Smooth muscle cell (in vitro differentiated cells): Measurements from ENCODE around the gene C6orf132. TPM values are rescaled to one million over a fixed set of nuclear protein-coding genes. Genes with fewer than 3 reads are reported as not detected.

ENCODE experiments used
- DNase-seq: peaks from one replicate; lab custom pipeline; 2025; ENCODE audit not compliant: unreplicated experiment; lab: John Stamatoyannopoulos, UW
- H2AFZ ChIP-seq: fragments of 200-600 bp; sonication (generic); 2 replicates; pipeline ENCODE4 v1.6.0; 2016; ENCODE audit warnings: antibody characterized with exemption, low read depth, mild to moderate bottlenecking
- H3F3A ChIP-seq: fragments of 200-600 bp; sonication (generic); 2 replicates; pipeline ENCODE4 v1.6.0; 2017; ENCODE audit warnings: antibody characterized with exemption, low read depth
- H3K27ac ChIP-seq: fragments of 200-600 bp; sonication (generic); 2 replicates; pipeline ENCODE4 v1.5.1; 2016; ENCODE audit warnings: low read depth, mild to moderate bottlenecking
- H3K27me3 ChIP-seq: fragments of 200-600 bp; sonication (generic); 2 replicates; pipeline ENCODE4 v1.6.1; 2016; ENCODE audit warnings: low read depth, mild to moderate bottlenecking
- H3K36me3 ChIP-seq: fragments of 200-600 bp; sonication (generic); 2 replicates; pipeline ENCODE4 v1.5.1; 2016; ENCODE audit warnings: low read depth
- H3K4me1 ChIP-seq: fragments of 200-600 bp; sonication (generic); 2 replicates; pipeline ENCODE4 v1.5.1; 2016; ENCODE audit warnings: low read depth
- H3K4me2 ChIP-seq: fragments of 200-600 bp; sonication (generic); 2 replicates; pipeline ENCODE4 v1.6.0; 2016; ENCODE audit warnings: mild to moderate bottlenecking
- H3K4me3 ChIP-seq: fragments of 200-600 bp; sonication (generic); 2 replicates; pipeline ENCODE4 v1.5.1; 2016; ENCODE audit warnings: mild to moderate bottlenecking
- H3K79me2 ChIP-seq: fragments of 200-600 bp; sonication (generic); 2 replicates; pipeline ENCODE4 v1.6.0; 2016; ENCODE audit warnings: low read depth, mild to moderate bottlenecking
- H3K9ac ChIP-seq: fragments of 200-600 bp; sonication (generic); 2 replicates; pipeline ENCODE4 v1.6.0; 2016; ENCODE audit warnings: low read depth
- H3K9me3 ChIP-seq: fragments of 200-600 bp; sonication (generic); replicated peaks from 2 replicates; pipeline ENCODE4 v1.5.1; 2016; ENCODE audit warnings: low read depth
- H4K20me1 ChIP-seq: fragments of 200-600 bp; sonication (generic); 2 replicates; pipeline ENCODE4 v1.6.0; 2016; ENCODE audit warnings: low read depth
- CTCF ChIP-seq: fragments of 200-600 bp; sonication (generic); IDR thresholded peaks from 2 replicates; pipeline ENCODE4 v1.5.1; 2017; ENCODE audit warnings: borderline replicate concordance, mild to moderate bottlenecking, antibody characterized with exemption; ENCODE audit not compliant: insufficient read depth, poor library complexity, severe bottlenecking
- WGBS: methylation state at CpG from one replicate; pipeline ENCODE4 v1.1.7; 2016; ENCODE audit warnings: low lambda C conversion rate; 5-methylcytosine and 5-hydroxymethylcytosine counted together
- polyA plus RNA-seq: library from polyadenylated mRNA; unstranded; fragments of >200 nt; fragmentation: Nextera tagmentation; extraction: Ambion mirVana; gene quantifications from 2 replicates; pipeline ENCODE4 v1.2.1, GENCODE V29; 2016
- total RNA-seq: library from RNA; depleted of rRNA; stranded (reverse); fragments of >200 nt; gene quantifications from 2 replicates; pipeline ENCODE4 v1.2.3, GENCODE V29; 2014

Gene C6orf132
- total and polyA plus RNA-seq, 2 experiments from 2014 or later, result 1.4 to 4.9 TPM

GRCh38 chr6:42075159-42075838, 67.1 kb downstream of the C6orf132 start:
- WGBS, result 42% methylated on average over 7 of the region's 7 CpGs
- no peaks in the 10 kb centered on the region for H3K27me3 ChIP-seq
- H3K36me3 ChIP-seq, result no peaks in the 10 kb centered on the region
- peak; percentile 93 for TF ChIP-seq CTCF
- no peak overlapping the region for H3K4me2 ChIP-seq
- peak; percentile 41 for DNase-seq
- H3K4me3 ChIP-seq, result no peak overlapping the region
- H3K27ac ChIP-seq, result no peak overlapping the region
- no peaks in the 10 kb centered on the region for H3K4me1 ChIP-seq
- H2AFZ ChIP-seq, result no peak overlapping the region
- no peak overlapping the region for H3K9ac ChIP-seq
- H3F3A ChIP-seq, result no peaks in the 10 kb centered on the region
- H3K79me2 ChIP-seq, result no peaks in the 10 kb centered on the region
- H4K20me1 ChIP-seq, result no peaks in the 10 kb centered on the region
- H3K9me3 ChIP-seq, result no peaks in the 10 kb centered on the region

- no peaks in the 10 kb centered on the region for H3K4me1 ChIP-seq
- H3K79me2 ChIP-seq, result no peaks in the 10 kb centered on the region
- no peak overlapping the region for H3K4me3 ChIP-seq
- H2AFZ ChIP-seq, result no peak overlapping the region
- no peaks in the 10 kb centered on the region for H3K36me3 ChIP-seq
- H3K27me3 ChIP-seq, result no peaks in the 10 kb centered on the region
- H3K9me3 ChIP-seq, result no peaks in the 10 kb centered on the region
- H3K9ac ChIP-seq, result no peak overlapping the region
- no peaks in the 10 kb centered on the region for H4K20me1 ChIP-seq
- H3F3A ChIP-seq, result no peaks in the 10 kb centered on the region
- TF ChIP-seq CTCF, result no peak
- no peak overlapping the region for H3K27ac ChIP-seq
- no peak for DNase-seq
- H3K4me2 ChIP-seq, result no peak overlapping the region
- WGBS, result 95% methylated on average over 2 of the region's 2 CpGs
Observed at GRCh38 chr6:42073287-42073686, 69.1 kb downstream of the C6orf132 start.

GRCh38 chr6:42071881-42072583, 70.4 kb downstream of the C6orf132 start:
- Histone ChIP-seq H3K4me2 (no peak overlapping the region), H2AFZ (no peak overlapping the region), H4K20me1 (no peaks in the 10 kb centered on the region), H3F3A (no peaks in the 10 kb centered on the region), H3K27ac (no peak overlapping the region), H3K9ac (no peak overlapping the region), H3K79me2 (no peaks in the 10 kb centered on the region), H3K9me3 (no peaks in the 10 kb centered on the region), H3K4me1 (no peaks in the 10 kb centered on the region), H3K4me3 (no peak overlapping the region), H3K36me3 (peaks cover under 1% of the 10 kb centered on the region), H3K27me3 (no peaks in the 10 kb centered on the region)
- TF ChIP-seq CTCF, result no peak
- 74% methylated on average over 6 of the region's 6 CpGs for WGBS
- no peak for DNase-seq
